ENCODE results near the gene NOB1. TPM values are rescaled to one million over a fixed set of nuclear protein-coding genes. Genes with fewer than 3 reads are reported as not detected.
A peak's percentile ranks its signal among the peaks of the same experiment; 100 is the strongest.
"Not testable (repeated sequence)": the region's sequence is repeated elsewhere in the genome, so short reads cannot be mapped to it uniquely, and the experiment has no call there.

NOB1 gene
- total RNA-seq, 2 donors from 2014 or later = 12.9 to 22.2 TPM

DNA sequence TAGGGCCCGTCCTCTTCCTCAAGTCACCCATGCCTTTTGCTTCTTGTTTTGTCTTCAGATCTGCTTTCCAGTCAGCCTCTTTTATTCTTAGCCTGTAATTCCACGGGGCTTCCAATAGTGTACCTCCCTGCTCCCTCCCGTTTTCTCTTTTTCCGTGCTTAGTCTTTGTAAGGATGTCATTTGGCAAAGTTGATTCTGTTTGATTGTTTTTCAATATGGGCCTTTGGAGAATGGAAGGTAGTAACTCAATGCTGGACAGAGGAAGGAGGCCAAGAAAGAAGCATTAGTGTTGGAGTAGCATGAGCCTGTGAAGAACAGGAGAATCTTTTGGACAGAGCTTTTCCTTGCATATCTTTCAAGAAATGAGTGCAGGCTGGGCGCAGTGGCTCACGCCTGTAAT, 13.9 kb upstream of the NOB1 start:
- peaks cover 0 to 14% of the 10 kb centered on the region in 2 donors for H3K4me1 ChIP-seq
- H3K36me3 ChIP-seq = no peaks in the 10 kb centered on the region
- no peak overlapping the region for H3K4me3 ChIP-seq
- no peak for DNase-seq (ENCODE audit: low spot score)
- H3K27ac ChIP-seq = no peak overlapping the region
- TF ChIP-seq, protein P1, sequence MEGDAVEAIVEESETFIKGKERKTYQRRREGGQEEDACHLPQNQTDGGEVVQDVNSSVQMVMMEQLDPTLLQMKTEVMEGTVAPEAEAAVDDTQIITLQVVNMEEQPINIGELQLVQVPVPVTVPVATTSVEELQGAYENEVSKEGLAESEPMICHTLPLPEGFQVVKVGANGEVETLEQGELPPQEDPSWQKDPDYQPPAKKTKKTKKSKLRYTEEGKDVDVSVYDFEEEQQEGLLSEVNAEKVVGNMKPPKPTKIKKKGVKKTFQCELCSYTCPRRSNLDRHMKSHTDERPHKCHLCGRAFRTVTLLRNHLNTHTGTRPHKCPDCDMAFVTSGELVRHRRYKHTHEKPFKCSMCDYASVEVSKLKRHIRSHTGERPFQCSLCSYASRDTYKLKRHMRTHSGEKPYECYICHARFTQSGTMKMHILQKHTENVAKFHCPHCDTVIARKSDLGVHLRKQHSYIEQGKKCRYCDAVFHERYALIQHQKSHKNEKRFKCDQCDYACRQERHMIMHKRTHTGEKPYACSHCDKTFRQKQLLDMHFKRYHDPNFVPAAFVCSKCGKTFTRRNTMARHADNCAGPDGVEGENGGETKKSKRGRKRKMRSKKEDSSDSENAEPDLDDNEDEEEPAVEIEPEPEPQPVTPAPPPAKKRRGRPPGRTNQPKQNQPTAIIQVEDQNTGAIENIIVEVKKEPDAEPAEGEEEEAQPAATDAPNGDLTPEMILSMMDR (IDR thresholded peaks at IDR 0.05) = no peak
- no peaks in the 10 kb centered on the region for H3K27me3 ChIP-seq
- no peaks in the 10 kb centered on the region for H3K9me3 ChIP-seq

DNA sequence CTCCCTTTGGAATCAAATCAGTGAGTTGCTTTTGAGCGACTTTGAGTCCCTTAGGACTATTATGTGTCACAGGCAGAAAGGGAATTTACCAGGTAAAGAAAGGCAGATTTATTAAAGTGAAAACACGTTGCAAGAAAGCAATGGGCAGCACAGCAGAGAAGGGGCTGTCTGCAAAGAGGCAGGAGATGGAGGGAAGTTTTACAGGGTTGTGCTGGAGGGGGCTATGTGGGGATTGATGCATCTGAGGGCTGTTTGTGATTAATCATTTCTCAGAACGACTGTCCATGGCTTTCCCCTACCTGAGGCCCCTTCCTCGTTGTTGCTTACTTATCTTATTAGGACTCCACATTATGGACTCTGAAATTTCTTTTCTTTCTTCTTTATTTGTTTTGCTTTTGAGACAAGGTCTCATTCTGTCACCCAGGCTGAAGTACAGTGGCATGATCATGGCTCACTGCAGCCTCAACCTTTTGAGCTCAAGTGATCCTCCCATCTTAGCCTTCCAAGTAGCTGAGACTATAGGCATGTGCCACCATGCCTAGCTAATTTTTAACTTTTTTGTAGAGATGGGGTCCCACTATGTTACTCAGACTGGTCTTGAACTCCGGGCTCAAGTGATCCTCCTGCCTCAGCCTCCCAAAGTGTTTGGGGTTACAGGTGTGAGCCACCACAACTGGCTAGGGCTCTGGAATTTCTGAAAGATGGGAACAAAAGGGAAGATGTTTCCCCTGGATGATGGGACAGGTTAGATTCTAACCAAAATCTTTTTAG, 12.9 kb upstream of the NOB1 start:
- no peaks in the 10 kb centered on the region for H3K36me3 ChIP-seq
- peaks cover 0 to 4% of the 10 kb centered on the region in 2 donors for H3K4me1 ChIP-seq
- no peaks in the 10 kb centered on the region for H3K27me3 ChIP-seq
- H3K27ac ChIP-seq = no peak overlapping the region
- no peak overlapping the region for H3K4me3 ChIP-seq
- TF ChIP-seq, protein P1 (IDR thresholded peaks at IDR 0.05) = no peak
- no peaks in the 10 kb centered on the region for H3K9me3 ChIP-seq
- DNase-seq (ENCODE audit: low spot score) = no peak

DNA sequence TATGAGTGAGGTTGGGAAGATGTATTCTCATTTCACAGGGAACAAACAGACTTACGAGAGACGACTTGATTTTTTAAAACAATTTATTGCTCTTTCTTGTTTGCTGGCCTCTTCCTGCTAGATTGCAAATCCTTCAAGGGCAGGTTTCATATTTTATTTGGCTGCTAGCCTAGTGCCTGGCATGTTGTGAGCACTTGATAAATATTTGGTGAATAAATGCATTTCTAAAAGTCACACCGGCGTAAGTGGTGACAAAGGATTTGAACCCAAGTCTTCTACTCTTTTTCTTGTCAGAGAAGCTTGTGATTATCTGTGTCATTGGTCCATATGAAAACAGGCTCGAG, 8.8 kb upstream of the NOB1 start:
- no peaks in the 10 kb centered on the region for H3K9me3 ChIP-seq
- H3K36me3 ChIP-seq = no peaks in the 10 kb centered on the region
- no peak overlapping the region for H3K4me3 ChIP-seq
- TF ChIP-seq, protein P1 (IDR thresholded peaks at IDR 0.05) = no peak
- H3K4me1 ChIP-seq = no peaks in the 10 kb centered on the region
- DNase-seq (ENCODE audit: low spot score) = no peak
- peak overlapping the region in 1 of 2 donors; percentile 84 for H3K27ac ChIP-seq
- no peaks in the 10 kb centered on the region for H3K27me3 ChIP-seq

DNA sequence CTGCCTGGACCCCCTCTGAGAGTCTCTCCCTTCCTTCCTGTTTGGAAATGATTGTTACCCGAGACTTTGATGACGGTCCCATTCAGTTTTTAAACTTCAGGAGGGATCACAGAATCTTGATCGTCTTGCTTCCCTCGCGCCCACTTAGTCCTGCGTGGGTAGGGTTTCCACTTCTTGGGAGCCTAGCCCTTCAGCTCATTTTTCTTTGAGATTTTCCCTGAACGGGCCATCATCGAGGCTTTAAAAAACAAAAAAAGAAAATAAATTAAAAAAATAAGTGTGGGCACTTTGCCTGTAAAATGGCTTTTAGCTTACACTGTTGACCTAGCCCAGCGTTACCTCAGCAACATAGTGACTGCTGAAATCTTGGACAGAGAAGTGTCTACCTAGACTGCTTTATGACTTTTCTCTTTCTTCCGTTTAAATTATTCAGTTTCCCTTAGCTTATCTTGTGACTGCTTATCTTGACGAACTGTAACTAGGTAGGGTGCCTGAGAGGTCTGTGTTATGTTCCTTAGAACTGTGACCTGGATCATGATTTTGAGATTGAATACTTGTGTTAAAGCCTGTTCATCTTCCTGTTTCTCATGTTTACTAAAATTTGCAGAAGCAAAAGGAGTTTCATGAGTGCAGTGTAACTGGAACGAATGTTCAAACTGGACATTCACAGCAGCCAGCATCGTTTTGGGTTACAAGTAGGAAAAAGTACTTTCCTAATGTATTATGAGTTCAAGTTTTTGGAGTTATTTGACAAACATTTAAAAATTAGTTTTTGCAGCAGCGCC, 8.3 kb upstream of the NOB1 start:
- H3K4me3 ChIP-seq = peak overlapping the region; percentile 85 to 92
- DNase-seq (ENCODE audit: low spot score) = no peak
- TF ChIP-seq, protein P1 (IDR thresholded peaks at IDR 0.05) = no peak
- H3K36me3 ChIP-seq = no peaks in the 10 kb centered on the region
- peak overlapping the region; percentile 84 to 85 for H3K27ac ChIP-seq
- no peaks in the 10 kb centered on the region for H3K9me3 ChIP-seq
- H3K4me1 ChIP-seq = no peaks in the 10 kb centered on the region
- H3K27me3 ChIP-seq = no peaks in the 10 kb centered on the region

DNA sequence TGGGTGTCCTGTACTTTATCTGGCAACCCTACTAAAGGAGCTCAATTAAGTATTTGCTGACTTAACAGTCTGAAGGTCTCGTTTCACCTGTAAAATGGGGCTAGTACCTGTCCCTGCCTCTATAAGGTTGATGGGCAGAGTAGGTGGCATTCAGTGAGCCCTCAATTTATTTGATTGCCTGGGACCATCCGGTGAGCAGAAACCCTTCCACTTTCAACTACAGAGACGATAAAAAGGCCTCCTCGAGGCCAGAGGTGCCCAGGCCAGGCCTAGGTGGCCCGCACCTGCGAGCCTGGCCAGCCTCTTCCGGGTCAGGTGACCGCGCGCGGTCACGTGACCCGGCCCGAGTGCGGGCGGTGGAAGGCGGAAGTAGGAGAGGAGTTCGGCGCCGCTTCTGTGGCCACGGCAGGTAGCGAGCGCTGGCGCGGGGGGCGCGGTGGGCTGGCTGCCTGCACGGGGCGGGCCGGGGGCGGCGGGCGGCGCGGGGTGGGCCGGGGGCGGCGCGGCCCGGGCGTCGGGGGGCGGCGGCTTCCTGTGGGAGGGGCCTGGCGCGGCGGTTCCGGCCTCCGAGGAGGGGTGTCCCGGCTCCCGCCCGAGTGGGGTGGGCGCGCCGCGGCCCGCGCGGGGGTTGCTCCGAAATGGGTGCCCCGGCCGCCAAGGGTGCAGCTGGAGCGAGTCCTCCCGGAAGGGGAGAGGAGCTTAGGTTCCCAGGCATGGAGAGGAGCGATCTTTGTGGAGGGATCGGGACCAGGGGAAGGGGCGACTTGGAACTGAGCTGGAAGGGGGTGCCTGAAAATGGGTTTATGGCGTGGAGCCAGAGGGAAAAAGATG, 7.5 kb upstream of the NOB1 start, which contains the start of gene WWP2:
Gene WWP2 (plus strand): TSS at position 350 of the 831 bp plus-strand sequence. CDS start 24,679 bp downstream, outside the sequence.
- DNase-seq (ENCODE audit: low spot score) = no peak
- TF ChIP-seq, protein P1 (IDR thresholded peaks at IDR 0.05) = no peak

DNA sequence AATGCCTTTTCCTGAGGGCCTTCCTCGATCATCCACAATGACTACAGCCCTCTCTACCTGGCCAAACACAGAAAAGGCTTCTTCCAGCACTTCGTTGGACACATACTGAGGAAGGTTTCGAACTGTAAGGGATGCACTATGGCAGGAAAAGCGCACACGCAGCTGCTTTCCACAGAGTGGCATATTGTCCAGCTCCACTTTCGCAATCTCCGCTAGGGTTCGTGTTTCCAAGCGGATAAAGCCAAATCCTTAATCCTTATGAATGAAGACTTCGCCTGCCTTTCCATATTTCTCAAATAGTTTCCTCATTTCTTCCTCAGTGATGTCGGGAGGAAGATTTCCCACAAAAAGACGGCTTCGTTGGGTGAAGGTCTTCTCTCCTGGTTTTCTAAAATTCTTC, 2.6 kb upstream of the NOB1 start:
- not testable (repeated sequence) for H3K27me3 ChIP-seq; H3K4me3 ChIP-seq; DNase-seq (ENCODE audit: low spot score); H3K36me3 ChIP-seq; H3K9me3 ChIP-seq; H3K27ac ChIP-seq
- peaks cover 0 to 19% of the 10 kb centered on the region in 2 donors for H3K4me1 ChIP-seq

More for the DNA sequence above, 7.5 kb upstream of the NOB1 start, which contains the start of gene WWP2:
- peak within 1 kb of the TSS; percentile 84 to 85 for H3K27ac ChIP-seq
- peak within 1 kb of the TSS; percentile 85 to 92 for H3K4me3 ChIP-seq
- no peaks in the 10 kb centered on the region for H3K27me3 ChIP-seq
- no peaks in the 10 kb centered on the region for H3K4me1 ChIP-seq
- H3K36me3 ChIP-seq = no peaks in the 10 kb centered on the region
- no peaks in the 10 kb centered on the region for H3K9me3 ChIP-seq
